ENCODE measurements around the gene SLC38A8. TPM values are rescaled to one million over a fixed set of nuclear protein-coding genes. Genes with fewer than 3 reads are reported as not detected.
A peak's percentile ranks its signal among the peaks of the same experiment; 100 is the strongest.

SLC38A8 gene
- total RNA-seq, 1 experiment from 2014 or later, result not detected

DNA sequence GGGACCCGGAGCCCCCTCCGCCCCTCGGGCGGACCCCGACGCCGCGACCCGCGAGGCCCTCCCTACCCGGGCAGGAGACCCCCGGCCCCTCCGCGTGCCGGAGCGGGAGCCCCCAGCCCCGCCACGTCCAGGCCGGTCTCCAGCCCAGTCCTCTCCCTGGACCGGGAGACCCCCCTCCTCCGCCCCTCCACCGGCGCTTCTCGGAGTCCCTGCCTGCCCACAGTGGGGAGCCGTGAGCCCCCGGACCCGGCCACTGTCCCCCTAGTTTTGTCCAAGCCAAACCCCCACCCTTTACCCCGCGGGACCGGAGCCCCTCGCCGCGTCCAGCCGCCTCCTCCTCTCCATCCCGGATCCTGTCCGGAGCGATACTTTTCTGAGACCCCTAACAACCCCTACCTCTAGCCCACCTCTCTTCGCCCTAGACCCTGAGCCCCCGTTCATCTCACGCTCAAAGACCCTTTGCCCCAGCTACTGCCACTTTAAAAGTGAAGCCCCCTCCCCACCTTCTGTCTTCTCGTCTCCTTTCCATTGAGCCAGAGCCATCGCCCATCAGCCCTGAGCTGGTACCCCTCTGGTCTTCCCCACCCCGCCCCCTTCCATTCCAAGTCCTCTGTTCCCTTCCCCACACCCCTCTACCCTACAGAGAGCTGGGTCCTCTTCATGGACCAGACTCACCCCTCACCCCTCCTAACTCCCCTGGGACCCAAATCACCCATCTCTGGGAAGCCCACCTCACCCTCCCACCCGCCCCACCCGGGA lies 73.5 kb downstream of the SLC38A8 start:
- Histone ChIP-seq H3K27me3 (ENCODE audit: control insufficient read depth, insufficient read depth, low read length) (no peaks in the 10 kb centered on the region), H3K9me3 (ENCODE audit: control insufficient read depth, insufficient read depth, low read depth, low read length) (no peaks in the 10 kb centered on the region), H3K4me1 (ENCODE audit: control insufficient read depth, insufficient read depth, low read length) (no peaks in the 10 kb centered on the region), H3K27ac (ENCODE audit: low read length) (no peak overlapping the region), H3K36me3 (ENCODE audit: control insufficient read depth, insufficient read depth, low read length) (no peaks in the 10 kb centered on the region), H3K4me3 (ENCODE audit: low read depth in 2 of 2, low read length in 2 of 2) (no peak overlapping the region)
- BruUV-seq (replicated peaks), result no TSS peak
- ATAC-seq, result no peak
- in situ Hi-C loops (cut with HindIII; ENCODE audit: low pct_unique_long_range_greater_than_20kb, low sequenced_read_pairs), result no loop called here
- POLR2A ChIA-PET, result no interaction called here
- TF ChIP-seq POLR2AphosphoS5 (IDR thresholded peaks at IDR 0.05; ENCODE audit: low read depth, low read length) (no peak), SIN3A (IDR thresholded peaks at IDR 0.05; ENCODE audit: borderline replicate concordance, insufficient read depth, low read depth, low read length) (no peak), TCF7L2 (IDR thresholded peaks at IDR 0.05; ENCODE audit: low read depth, low read length) (no peak)
- TF ChIP-seq, protein P1, sequence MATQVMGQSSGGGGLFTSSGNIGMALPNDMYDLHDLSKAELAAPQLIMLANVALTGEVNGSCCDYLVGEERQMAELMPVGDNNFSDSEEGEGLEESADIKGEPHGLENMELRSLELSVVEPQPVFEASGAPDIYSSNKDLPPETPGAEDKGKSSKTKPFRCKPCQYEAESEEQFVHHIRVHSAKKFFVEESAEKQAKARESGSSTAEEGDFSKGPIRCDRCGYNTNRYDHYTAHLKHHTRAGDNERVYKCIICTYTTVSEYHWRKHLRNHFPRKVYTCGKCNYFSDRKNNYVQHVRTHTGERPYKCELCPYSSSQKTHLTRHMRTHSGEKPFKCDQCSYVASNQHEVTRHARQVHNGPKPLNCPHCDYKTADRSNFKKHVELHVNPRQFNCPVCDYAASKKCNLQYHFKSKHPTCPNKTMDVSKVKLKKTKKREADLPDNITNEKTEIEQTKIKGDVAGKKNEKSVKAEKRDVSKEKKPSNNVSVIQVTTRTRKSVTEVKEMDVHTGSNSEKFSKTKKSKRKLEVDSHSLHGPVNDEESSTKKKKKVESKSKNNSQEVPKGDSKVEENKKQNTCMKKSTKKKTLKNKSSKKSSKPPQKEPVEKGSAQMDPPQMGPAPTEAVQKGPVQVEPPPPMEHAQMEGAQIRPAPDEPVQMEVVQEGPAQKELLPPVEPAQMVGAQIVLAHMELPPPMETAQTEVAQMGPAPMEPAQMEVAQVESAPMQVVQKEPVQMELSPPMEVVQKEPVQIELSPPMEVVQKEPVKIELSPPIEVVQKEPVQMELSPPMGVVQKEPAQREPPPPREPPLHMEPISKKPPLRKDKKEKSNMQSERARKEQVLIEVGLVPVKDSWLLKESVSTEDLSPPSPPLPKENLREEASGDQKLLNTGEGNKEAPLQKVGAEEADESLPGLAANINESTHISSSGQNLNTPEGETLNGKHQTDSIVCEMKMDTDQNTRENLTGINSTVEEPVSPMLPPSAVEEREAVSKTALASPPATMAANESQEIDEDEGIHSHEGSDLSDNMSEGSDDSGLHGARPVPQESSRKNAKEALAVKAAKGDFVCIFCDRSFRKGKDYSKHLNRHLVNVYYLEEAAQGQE (IDR thresholded peaks at IDR 0.05; ENCODE audit: insufficient read depth in 1 of 2, low read depth in 2 of 2, low read length in 1 of 2), result no peak
- TF ChIP-seq, protein P2, sequence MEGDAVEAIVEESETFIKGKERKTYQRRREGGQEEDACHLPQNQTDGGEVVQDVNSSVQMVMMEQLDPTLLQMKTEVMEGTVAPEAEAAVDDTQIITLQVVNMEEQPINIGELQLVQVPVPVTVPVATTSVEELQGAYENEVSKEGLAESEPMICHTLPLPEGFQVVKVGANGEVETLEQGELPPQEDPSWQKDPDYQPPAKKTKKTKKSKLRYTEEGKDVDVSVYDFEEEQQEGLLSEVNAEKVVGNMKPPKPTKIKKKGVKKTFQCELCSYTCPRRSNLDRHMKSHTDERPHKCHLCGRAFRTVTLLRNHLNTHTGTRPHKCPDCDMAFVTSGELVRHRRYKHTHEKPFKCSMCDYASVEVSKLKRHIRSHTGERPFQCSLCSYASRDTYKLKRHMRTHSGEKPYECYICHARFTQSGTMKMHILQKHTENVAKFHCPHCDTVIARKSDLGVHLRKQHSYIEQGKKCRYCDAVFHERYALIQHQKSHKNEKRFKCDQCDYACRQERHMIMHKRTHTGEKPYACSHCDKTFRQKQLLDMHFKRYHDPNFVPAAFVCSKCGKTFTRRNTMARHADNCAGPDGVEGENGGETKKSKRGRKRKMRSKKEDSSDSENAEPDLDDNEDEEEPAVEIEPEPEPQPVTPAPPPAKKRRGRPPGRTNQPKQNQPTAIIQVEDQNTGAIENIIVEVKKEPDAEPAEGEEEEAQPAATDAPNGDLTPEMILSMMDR (IDR thresholded peaks at IDR 0.05), result no peak
- no peak for DNase-seq (ENCODE audit: low read depth, low spot score)
- intact Hi-C loops (cut with micrococcal nuclease; ENCODE audit: unreplicated experiment), result no loop called here
- CTCF ChIA-PET, result interaction anchor here (0.9 kb wide), 1 partner anchor 45 kb away, joined by 14 read pairs; no protein-coding TSS in a partner anchor

DNA sequence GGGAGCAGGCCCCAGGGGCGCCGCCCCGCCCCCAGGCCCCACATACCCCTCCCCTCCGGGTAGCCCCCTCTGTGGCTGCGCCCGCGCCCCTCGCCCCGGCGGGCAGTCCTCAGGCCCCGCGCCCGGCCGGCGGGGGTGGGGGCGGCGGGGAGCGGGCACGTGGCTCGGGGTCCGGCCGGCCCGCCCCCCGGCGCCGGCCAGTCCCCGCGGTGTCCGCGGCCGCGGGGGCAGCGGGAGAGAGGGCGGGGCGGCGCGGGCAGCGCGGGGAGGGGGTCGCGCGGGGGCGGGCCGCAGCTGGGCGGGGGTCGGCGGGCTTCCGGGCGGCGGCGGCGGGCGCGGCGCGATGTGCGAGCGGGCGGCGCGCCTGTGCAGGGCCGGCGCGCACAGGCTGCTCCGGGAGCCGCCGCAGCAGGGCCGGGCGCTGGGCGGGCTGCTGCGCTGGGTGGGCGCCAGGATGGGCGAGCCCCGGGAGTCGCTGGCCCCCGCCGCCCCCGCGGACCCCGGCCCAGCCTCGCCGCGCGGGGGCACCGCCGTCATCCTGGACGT lies 74.2 kb downstream of the SLC38A8 start:
- intact Hi-C loops (cut with micrococcal nuclease; ENCODE audit: unreplicated experiment), result no loop called here
- ATAC-seq (peak; percentile 55), DNase-seq (ENCODE audit: low read depth, low spot score) (no peak)
- in situ Hi-C loops (cut with HindIII; ENCODE audit: low pct_unique_long_range_greater_than_20kb, low sequenced_read_pairs), result no loop called here
- ChIA-PET POLR2A (no interaction called here), CTCF (no interaction called here)
- Histone ChIP-seq H3K4me3 (ENCODE audit: low read depth in 2 of 2, low read length in 2 of 2) (no peak overlapping the region; a peak in 1 of 4 replicates), H3K4me1 (ENCODE audit: control insufficient read depth, insufficient read depth, low read length) (no peaks in the 10 kb centered on the region), H3K27ac (ENCODE audit: low read length) (no peak overlapping the region), H3K27me3 (ENCODE audit: control insufficient read depth, insufficient read depth, low read length) (no peaks in the 10 kb centered on the region), H3K36me3 (ENCODE audit: control insufficient read depth, insufficient read depth, low read length) (no peaks in the 10 kb centered on the region), H3K9me3 (ENCODE audit: control insufficient read depth, insufficient read depth, low read depth, low read length) (no peaks in the 10 kb centered on the region)
- no TSS peak for BruUV-seq (replicated peaks)
- TF ChIP-seq SIN3A (IDR thresholded peaks at IDR 0.05; ENCODE audit: borderline replicate concordance, insufficient read depth, low read depth, low read length), result no peak
- no peak for TF ChIP-seq TCF7L2 (IDR thresholded peaks at IDR 0.05; ENCODE audit: low read depth, low read length)
- TF ChIP-seq, protein P2 (IDR thresholded peaks at IDR 0.05), result no peak; the same call in 1 of the 2 replicates
- TF ChIP-seq, protein P1 (IDR thresholded peaks at IDR 0.05; ENCODE audit: insufficient read depth in 1 of 2, low read depth in 2 of 2, low read length in 1 of 2), result no peak
- TF ChIP-seq POLR2AphosphoS5 (IDR thresholded peaks at IDR 0.05; ENCODE audit: low read depth, low read length), result no peak

Measured in Panc1 (cell line).